NCI-H2171 (cell line): ENCODE measurements around the gene CPXM1.

Experiments
- DNase-seq: peaks from one replicate; lab custom pipeline; 2025; lab: John Stamatoyannopoulos, UW

The CPXM1 gene

GRCh38 chr20:2763186-2763585, 37.2 kb downstream of the CPXM1 start:
- no peak for DNase-seq

GRCh38 chr20:2762578-2763131, 37.8 kb downstream of the CPXM1 start:
- peak; percentile 6 for DNase-seq

GRCh38 chr20:2761885-2762284, 38.5 kb downstream of the CPXM1 start:
- DNase-seq: no peak

- no peak for DNase-seq
These were observed 39.5 kb downstream of the CPXM1 start for GRCh38 chr20:2760952-2761305.

GRCh38 chr20:2760297-2760951, 40.0 kb downstream of the CPXM1 start:
- DNase-seq: no peak

GRCh38 chr20:2759603-2760296, 40.7 kb downstream of the CPXM1 start:
- DNase-seq: no peak

- peak; percentile 2 for DNase-seq
These were observed 41.3 kb downstream of the CPXM1 start for GRCh38 chr20:2759143-2759542.

- no peak for DNase-seq
These were observed 42.5 kb downstream of the CPXM1 start for GRCh38 chr20:2757969-2758368.

GRCh38 chr20:2757001-2757400, 43.4 kb downstream of the CPXM1 start:
- DNase-seq: no peak

- no peak for DNase-seq
These were observed 44.3 kb downstream of the CPXM1 start for GRCh38 chr20:2756056-2756611.

GRCh38 chr20:2755451-2756055, 44.9 kb downstream of the CPXM1 start:
- DNase-seq: no peak

- DNase-seq: no peak
These were observed 46.0 kb downstream of the CPXM1 start for GRCh38 chr20:2754424-2754823.

- DNase-seq: no peak
These were observed 46.9 kb downstream of the CPXM1 start for GRCh38 chr20:2753461-2754040.

GRCh38 chr20:2752567-2753460, 47.6 kb downstream of the CPXM1 start:
- DNase-seq: peak; percentile 64

- peak; percentile 39 for DNase-seq
These were observed 48.4 kb downstream of the CPXM1 start for GRCh38 chr20:2751878-2752566.

GRCh38 chr20:2751347-2751877, 49.0 kb downstream of the CPXM1 start:
- no peak for DNase-seq

- no peak for DNase-seq
These were observed 49.8 kb downstream of the CPXM1 start for GRCh38 chr20:2750491-2751251.

- no peak for DNase-seq
These were observed 50.4 kb downstream of the CPXM1 start for GRCh38 chr20:2749951-2750490.

- no peak for DNase-seq
These were observed 51.0 kb downstream of the CPXM1 start for GRCh38 chr20:2749343-2749950.
